Measurements from ENCODE around the gene SPIN2B. TPM values are rescaled to one million over a fixed set of nuclear protein-coding genes. Genes with fewer than 3 reads are reported as not detected.
"Not testable (repeated sequence)": the region's sequence is repeated elsewhere in the genome, so short reads cannot be mapped to it uniquely, and the experiment has no call there.

SPIN2B gene
- total RNA-seq, 4 donors from 2014 or later = 3.2 to 9.0 (median 5.6) TPM

DNA sequence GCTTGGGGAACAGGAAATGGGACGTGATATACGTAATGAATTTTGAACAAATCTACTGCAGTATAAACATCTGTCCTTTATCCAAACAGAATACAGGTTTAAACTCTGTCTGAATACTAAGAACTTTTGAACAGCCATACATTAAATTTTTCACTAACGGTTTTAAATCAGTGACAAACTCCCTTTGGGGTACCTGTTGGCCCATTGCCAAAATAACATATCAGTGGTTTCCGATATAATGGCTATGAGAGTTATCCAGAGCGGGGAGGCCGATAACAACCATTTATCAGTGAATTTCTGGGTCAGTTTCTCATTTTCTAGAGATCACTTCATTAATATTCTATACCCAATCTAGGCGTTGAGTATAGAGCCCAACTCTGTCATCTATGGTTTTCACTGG is 10.7 kb upstream of the SPIN2B start:
- intact Hi-C loops (cut with DNase I; ENCODE audit: low total_unique reads) = no loop called here
- ATAC-seq (no peak), DNase-seq (no peak)
- no peak overlapping the region for H3K4me3 ChIP-seq
- H3K9me3 ChIP-seq = no peaks in the 10 kb centered on the region
- in situ Hi-C loops (cut with MboI; ENCODE audit: low sequenced_read_pairs in 4 of 4) = no loop called here
- no peaks in the 10 kb centered on the region for H3K4me1 ChIP-seq
- H3K27ac ChIP-seq = no peak overlapping the region
- TF ChIP-seq POLR2A (IDR thresholded peaks at IDR 0.05) = no peak
- TF ChIP-seq CTCF (IDR thresholded peaks at IDR 0.05 in 4 of 5, conservative IDR thresholded peaks at IDR 0.05 in 1 of 5) = no peak
- H3K36me3 ChIP-seq = no peaks in the 10 kb centered on the region
- no peaks in the 10 kb centered on the region for H3K27me3 ChIP-seq

GRCh38 chrX:57121816-57122215 is 468 bp upstream of the SPIN2B start:
- H3K27ac ChIP-seq = peak overlapping the region; percentile 80 to 86 (median 85)
- in situ Hi-C loops (cut with MboI; ENCODE audit: low sequenced_read_pairs in 4 of 4) (no loop called here), intact Hi-C loops (cut with DNase I; ENCODE audit: low total_unique reads) (loop anchor here (5.0 kb wide), 1 partner anchor 320 kb away; no protein-coding TSS in a partner anchor)
- ATAC-seq (no peak), DNase-seq (no peak)
- H3K36me3 ChIP-seq = no peaks in the 10 kb centered on the region
- no peaks in the 10 kb centered on the region for H3K9me3 ChIP-seq
- no peaks in the 10 kb centered on the region for H3K27me3 ChIP-seq
- peak overlapping the region; percentile 63 to 71 (median 71) for H3K4me3 ChIP-seq
- TF ChIP-seq POLR2A (IDR thresholded peaks at IDR 0.05) = no peak
- no peak for TF ChIP-seq CTCF (IDR thresholded peaks at IDR 0.05 in 4 of 5, conservative IDR thresholded peaks at IDR 0.05 in 1 of 5)
- H3K4me1 ChIP-seq = peaks cover 0 to 3% of the 10 kb centered on the region in 2 donors

- in situ Hi-C loops (cut with MboI; ENCODE audit: low sequenced_read_pairs in 4 of 4); DNase-seq; H3K9me3 ChIP-seq; H3K4me1 ChIP-seq; H3K27me3 ChIP-seq; H3K36me3 ChIP-seq: not testable (repeated sequence)
- H3K27ac ChIP-seq = peak overlapping the region; percentile 80 to 86 (median 85)
- intact Hi-C loops (cut with DNase I; ENCODE audit: low total_unique reads) = loop anchor here (5.0 kb wide), 1 partner anchor 318 kb away; no protein-coding TSS in a partner anchor
- ATAC-seq = peak; percentile 7 to 42
- peak overlapping the region; percentile 63 to 71 (median 71) for H3K4me3 ChIP-seq
Measured at GRCh38 chrX:57120619-57121161, 658 bp downstream of the SPIN2B start.

DNA sequence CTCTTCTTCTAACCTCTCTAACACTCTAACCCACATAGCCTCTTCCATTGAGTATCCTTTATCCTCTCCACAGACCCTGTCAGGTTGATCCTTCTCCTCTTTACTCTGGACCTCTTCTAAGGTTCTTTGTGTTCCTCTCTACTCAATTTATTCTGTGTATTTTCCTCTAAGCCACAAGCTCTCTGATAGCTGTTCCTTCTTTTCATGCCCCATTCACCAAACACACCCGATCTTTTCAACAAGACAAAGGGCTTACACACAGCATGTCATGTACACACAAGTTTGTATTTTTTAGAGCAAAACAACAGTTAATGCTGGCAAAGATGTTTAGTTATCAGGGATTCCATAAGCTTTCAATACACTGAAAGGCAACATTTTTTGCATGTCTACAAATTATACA is 1.9 kb downstream of the SPIN2B start:
- intact Hi-C loops (cut with DNase I; ENCODE audit: low total_unique reads) = loop anchor here (10.0 kb wide), 1 partner anchor 555 kb away; the partner anchor contains the start of gene UBQLN2
- no peak for ATAC-seq
- no peak for TF ChIP-seq CTCF (IDR thresholded peaks at IDR 0.05 in 4 of 5, conservative IDR thresholded peaks at IDR 0.05 in 1 of 5)
- no peak for TF ChIP-seq POLR2A (IDR thresholded peaks at IDR 0.05)
- Histone ChIP-seq H3K27me3 (no peaks in the 10 kb centered on the region), H3K9me3 (no peaks in the 10 kb centered on the region), H3K4me3 (no peak overlapping the region), H3K4me1 (peaks cover 0 to 3% of the 10 kb centered on the region in 2 donors), H3K36me3 (no peaks in the 10 kb centered on the region), H3K27ac (no peak overlapping the region)
- in situ Hi-C loops (cut with MboI; ENCODE audit: low sequenced_read_pairs in 4 of 4) = no loop called here
- no peak for DNase-seq

GRCh38 chrX:57117566-57117965 is 3.8 kb downstream of the SPIN2B start:
- H3K4me3 ChIP-seq; H3K9me3 ChIP-seq; in situ Hi-C loops (cut with MboI; ENCODE audit: low sequenced_read_pairs in 4 of 4); ATAC-seq; DNase-seq; H3K36me3 ChIP-seq; H3K27me3 ChIP-seq; H3K4me1 ChIP-seq: not testable (repeated sequence)
- H3K27ac ChIP-seq = peak overlapping the region in 1 of 4 donors; percentile 26
- intact Hi-C loops (cut with DNase I; ENCODE audit: low total_unique reads) = loop anchor here (10.0 kb wide), 1 partner anchor 553 kb away; the partner anchor contains the start of gene UBQLN2

Measured in gastrocnemius medialis (tissue), 4 donors.